Neural progenitor cell (in vitro differentiated cells): ENCODE results near the gene CRISPLD2. TPM values are rescaled to one million over a fixed set of nuclear protein-coding genes. Genes with fewer than 3 reads are reported as not detected.

ENCODE experiments used
- DNase-seq: peaks from one replicate; pipeline ENCODE4 v3.0.0-alpha.2; 2016; ENCODE audit warnings: low spot score
- H2AFZ ChIP-seq: fragments of 200-600 bp; sonication (generic); replicated peaks from 2 replicates; pipeline ENCODE4 v1.6.1; 2016; ENCODE audit warnings: antibody characterized with exemption
- H3F3A ChIP-seq: fragments of 200-600 bp; sonication (generic); 2 replicates; pipeline ENCODE4 v1.6.1; 2016; ENCODE audit warnings: antibody characterized with exemption, low read depth
- H3K27ac ChIP-seq: fragments of 200-600 bp; sonication (generic); 2 replicates; pipeline ENCODE4 v1.5.1; 2016; ENCODE audit warnings: mild to moderate bottlenecking
- H3K27me3 ChIP-seq: fragments of 200-600 bp; sonication (generic); 2 replicates; pipeline ENCODE4 v1.6.1; 2016; ENCODE audit warnings: mild to moderate bottlenecking, moderate library complexity
- H3K36me3 ChIP-seq: fragments of 200-600 bp; sonication (generic); 2 replicates; pipeline ENCODE4 v1.5.1; 2016
- H3K4me1 ChIP-seq: fragments of 200-600 bp; sonication (generic); 2 replicates; pipeline ENCODE4 v1.6.1; 2016; ENCODE audit warnings: mixed run types
- H3K4me2 ChIP-seq: fragments of 200-600 bp; sonication (generic); 2 replicates; pipeline ENCODE4 v1.6.1; 2016
- H3K4me3 ChIP-seq: fragments of 200-600 bp; sonication (generic); 2 replicates; pipeline ENCODE4 v1.5.1; 2016
- H3K79me2 ChIP-seq: fragments of 200-600 bp; sonication (generic); 2 replicates; pipeline ENCODE4 v1.6.1; 2016; ENCODE audit warnings: low read depth
- H3K9ac ChIP-seq: fragments of 200-600 bp; sonication (generic); 2 replicates; pipeline ENCODE4 v1.6.1; 2016
- H3K9me3 ChIP-seq: fragments of 200-600 bp; sonication (generic); 2 replicates; pipeline ENCODE4 v1.5.1; 2016; ENCODE audit warnings: low read depth
- H4K20me1 ChIP-seq: fragments of 200-600 bp; sonication (generic); 2 replicates; pipeline ENCODE4 v1.6.1; 2016; ENCODE audit warnings: low read depth
- H3K27ac Mint-ChIP-seq: 3 replicates; pipeline ENCODE4 v1.8.0; 2021; ENCODE audit warnings: mixed read lengths
- H3K27me3 Mint-ChIP-seq: 2 replicates; pipeline ENCODE4 v1.8.0; 2022; ENCODE audit warnings: low read depth, mild to moderate bottlenecking, inconsistent platforms, moderate library complexity, mixed read lengths; ENCODE audit not compliant: insufficient read depth
- H3K36me3 Mint-ChIP-seq: 3 replicates; pipeline ENCODE4 v1.8.0; 2021; ENCODE audit warnings: mixed read lengths
- H3K4me1 Mint-ChIP-seq: 3 replicates; pipeline ENCODE4 v1.8.0; 2021; ENCODE audit warnings: mixed read lengths
- H3K4me3 Mint-ChIP-seq: 3 replicates; pipeline ENCODE4 v1.8.0; 2021; ENCODE audit warnings: mild to moderate bottlenecking, moderate library complexity, mixed read lengths
- H3K9me3 Mint-ChIP-seq: 3 replicates; pipeline ENCODE4 v1.8.0; 2020; ENCODE audit warnings: mixed read lengths
- CTCF ChIP-seq: fragments of 200-600 bp; sonication (generic); IDR thresholded peaks from 2 replicates; pipeline ENCODE4 v1.5.1; 2017; ENCODE audit warnings: antibody characterized with exemption, mild to moderate bottlenecking
- EZH2 ChIP-seq: fragments of 200-600 bp; sonication (generic); IDR thresholded peaks from 2 replicates; pipeline ENCODE4 v1.6.1; 2017; ENCODE audit warnings: antibody characterized with exemption, mild to moderate bottlenecking, moderate library complexity
- EZH2phosphoT487 ChIP-seq: fragments of 200-600 bp; sonication (generic); IDR thresholded peaks from 2 replicates; pipeline ENCODE4 v1.6.1; 2017; ENCODE audit warnings: antibody characterized with exemption
- total RNA-seq: library from RNA; depleted of rRNA; stranded (reverse); fragments of >200 nt; gene quantifications from 2 replicates; pipeline ENCODE4 v1.2.3, GENCODE V29; 2015; ENCODE audit warnings: low replicate concordance

Gene CRISPLD2
- total RNA-seq, 1 donor from 2014 or later = 0.11 TPM

DNA sequence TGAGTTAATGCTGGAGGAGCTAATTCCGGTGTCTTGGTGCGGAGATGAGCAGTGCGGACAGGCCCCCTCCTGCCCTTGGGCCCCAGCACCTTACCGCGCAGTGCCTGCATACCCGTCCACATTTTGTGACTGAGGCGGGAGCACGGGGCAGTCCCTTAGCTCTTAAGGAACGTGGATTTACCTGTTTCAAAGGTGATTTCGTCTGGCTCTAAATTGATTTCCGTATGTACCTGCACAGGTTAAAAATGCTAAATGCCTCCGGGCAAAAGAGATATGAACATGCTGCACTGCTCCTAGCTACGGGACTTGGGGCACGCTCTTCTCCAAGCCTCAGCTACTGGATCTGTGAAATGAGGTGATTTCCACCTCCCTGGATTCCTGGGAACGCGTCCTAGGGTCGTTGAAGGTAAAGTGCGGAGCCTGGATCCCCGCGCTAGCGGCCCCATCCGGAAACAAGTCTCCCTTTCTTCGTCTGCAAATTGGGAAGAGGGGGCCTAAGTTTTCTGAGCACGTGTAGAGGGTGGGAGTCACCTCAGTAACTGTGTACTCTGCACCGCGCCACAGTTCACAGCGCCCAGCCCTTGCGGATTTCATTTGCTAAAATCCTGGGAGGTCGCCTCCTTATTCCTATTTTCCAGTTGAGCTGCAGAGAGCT, 669 bp upstream of the CRISPLD2 start:
- H3K4me3 ChIP-seq = peak overlapping the region; percentile 55
- H3K36me3 Mint-ChIP-seq = no peaks in the 10 kb centered on the region
- no peak for DNase-seq

GRCh38 chr16:84820305-84820684, 510 bp downstream of the CRISPLD2 start:
- peaks cover 22% of the 10 kb centered on the region for H3K4me1 Mint-ChIP-seq
- Histone ChIP-seq H4K20me1 (no peaks in the 10 kb centered on the region), H3K9ac (no peak overlapping the region), H3K4me3 (peak overlapping the region; percentile 55), H3K27ac (no peak overlapping the region), H3K79me2 (no peaks in the 10 kb centered on the region), H3F3A (no peaks in the 10 kb centered on the region), H3K27me3 (peaks cover 70% of the 10 kb centered on the region), H3K4me2 (peak overlapping the region; percentile 77), H2AFZ (peak overlapping the region; percentile 12), H3K36me3 (no peaks in the 10 kb centered on the region), H3K9me3 (no peaks in the 10 kb centered on the region), H3K4me1 (no peaks in the 10 kb centered on the region)
- H3K27me3 Mint-ChIP-seq = peaks cover 46% of the 10 kb centered on the region
- no peaks in the 10 kb centered on the region for H3K36me3 Mint-ChIP-seq
- H3K9me3 Mint-ChIP-seq = no peaks in the 10 kb centered on the region
- TF ChIP-seq EZH2phosphoT487 (no peak), CTCF (no peak), EZH2 (no peak)
- no peak overlapping the region for H3K27ac Mint-ChIP-seq
- H3K4me3 Mint-ChIP-seq = peak overlapping the region; percentile 89
- DNase-seq = no peak

More for the DNA sequence above, 669 bp upstream of the CRISPLD2 start:
- Mint-ChIP-seq H3K27ac (no peak overlapping the region), H3K4me1 (peaks cover 16% of the 10 kb centered on the region), H3K27me3 (peaks cover 40% of the 10 kb centered on the region), H3K9me3 (no peaks in the 10 kb centered on the region), H3K4me3 (peak overlapping the region; percentile 57)
- Histone ChIP-seq H3F3A (no peaks in the 10 kb centered on the region), H3K9ac (no peak overlapping the region), H3K36me3 (no peaks in the 10 kb centered on the region), H3K27ac (no peak overlapping the region), H3K79me2 (no peaks in the 10 kb centered on the region), H3K4me2 (peak overlapping the region; percentile 77), H3K4me1 (no peaks in the 10 kb centered on the region), H3K9me3 (no peaks in the 10 kb centered on the region), H4K20me1 (no peaks in the 10 kb centered on the region), H3K27me3 (peaks cover 72% of the 10 kb centered on the region), H2AFZ (peak overlapping the region; percentile 80)
- TF ChIP-seq EZH2 (no peak), EZH2phosphoT487 (no peak), CTCF (no peak)

- no peaks in the 10 kb centered on the region for H4K20me1 ChIP-seq
- H3K27me3 ChIP-seq = peaks cover 70% of the 10 kb centered on the region
- Mint-ChIP-seq H3K36me3 (no peaks in the 10 kb centered on the region), H3K27me3 (peaks cover 47% of the 10 kb centered on the region), H3K27ac (no peak overlapping the region), H3K4me1 (peaks cover 22% of the 10 kb centered on the region), H3K9me3 (no peaks in the 10 kb centered on the region), H3K4me3 (peak overlapping the region; percentile 89)
- no peak overlapping the region for H3K27ac ChIP-seq
- no peak overlapping the region for H2AFZ ChIP-seq
- H3K9ac ChIP-seq = no peak overlapping the region
- no peaks in the 10 kb centered on the region for H3K36me3 ChIP-seq
- H3K4me1 ChIP-seq = no peaks in the 10 kb centered on the region
- no peaks in the 10 kb centered on the region for H3K9me3 ChIP-seq
- TF ChIP-seq EZH2 (no peak), CTCF (no peak), EZH2phosphoT487 (no peak)
- no peak overlapping the region for H3K4me2 ChIP-seq
- DNase-seq = no peak
- no peak overlapping the region for H3K4me3 ChIP-seq
- H3K79me2 ChIP-seq = no peaks in the 10 kb centered on the region
- no peaks in the 10 kb centered on the region for H3F3A ChIP-seq
These were observed 986 bp downstream of the CRISPLD2 start for GRCh38 chr16:84820771-84821170.
